ENCODE results near the gene MRPS26.
"Not testable (repeated sequence)": the region's sequence is repeated elsewhere in the genome, so short reads cannot be mapped to it uniquely, and the experiment has no call there.

The MRPS26 gene

GRCh38 chr20:3014662-3015061 lies 31.2 kb upstream of the MRPS26 start:
- Histone ChIP-seq H3K4me1 (ENCODE audit: low read depth, poor library complexity, severe bottlenecking) (peaks cover 4% of the 10 kb centered on the region), H3K27me3 (ENCODE audit: insufficient read depth, low read depth) (no peaks in the 10 kb centered on the region), H3K27ac (no peak overlapping the region), H3K36me3 (ENCODE audit: insufficient read depth) (no peaks in the 10 kb centered on the region), H3K9ac (no peak overlapping the region), H3K79me2 (ENCODE audit: insufficient read depth, low read depth) (no peaks in the 10 kb centered on the region), H2AFZ (ENCODE audit: low read depth) (no peak overlapping the region), H4K20me1 (ENCODE audit: insufficient read depth) (no peaks in the 10 kb centered on the region), H3K4me2 (no peak overlapping the region), H3K4me3 (IDR thresholded peaks at IDR 0.05; ENCODE audit: insufficient read depth, low read depth, low read length) (no peak overlapping the region)
- TF ChIP-seq CTCF (conservative IDR thresholded peaks at IDR 0.05; ENCODE audit: low read depth, low read length): no peak

GRCh38 chr20:3015302-3015701 lies 30.6 kb upstream of the MRPS26 start:
- not testable (repeated sequence) for H2AFZ ChIP-seq (ENCODE audit: low read depth); H3K36me3 ChIP-seq (ENCODE audit: insufficient read depth); H3K4me2 ChIP-seq; H3K9ac ChIP-seq; H3K79me2 ChIP-seq (ENCODE audit: insufficient read depth, low read depth); H4K20me1 ChIP-seq (ENCODE audit: insufficient read depth); H3K27ac ChIP-seq; H3K27me3 ChIP-seq (ENCODE audit: insufficient read depth, low read depth); H3K4me1 ChIP-seq (ENCODE audit: low read depth, poor library complexity, severe bottlenecking); H3K4me3 ChIP-seq (IDR thresholded peaks at IDR 0.05; ENCODE audit: insufficient read depth, low read depth, low read length)

- no peaks in the 10 kb centered on the region for H3K4me1 ChIP-seq (ENCODE audit: low read depth, poor library complexity, severe bottlenecking)
- no peaks in the 10 kb centered on the region for H4K20me1 ChIP-seq (ENCODE audit: insufficient read depth)
- no peak overlapping the region for H3K4me3 ChIP-seq (IDR thresholded peaks at IDR 0.05; ENCODE audit: insufficient read depth, low read depth, low read length)
- no peak overlapping the region for H3K4me2 ChIP-seq
- H3K36me3 ChIP-seq (ENCODE audit: insufficient read depth): no peaks in the 10 kb centered on the region
- H3K27me3 ChIP-seq (ENCODE audit: insufficient read depth, low read depth): no peaks in the 10 kb centered on the region
- H2AFZ ChIP-seq (ENCODE audit: low read depth): no peak overlapping the region
- no peak overlapping the region for H3K27ac ChIP-seq
- H3K9ac ChIP-seq: no peak overlapping the region
- TF ChIP-seq CTCF (conservative IDR thresholded peaks at IDR 0.05; ENCODE audit: low read depth, low read length): no peak
- no peaks in the 10 kb centered on the region for H3K79me2 ChIP-seq (ENCODE audit: insufficient read depth, low read depth)
Measured at GRCh38 chr20:3021327-3021726, 24.5 kb upstream of the MRPS26 start.

- Histone ChIP-seq H2AFZ (ENCODE audit: low read depth) (no peak overlapping the region), H3K4me2 (no peak overlapping the region), H4K20me1 (ENCODE audit: insufficient read depth) (no peaks in the 10 kb centered on the region), H3K4me1 (ENCODE audit: low read depth, poor library complexity, severe bottlenecking) (no peaks in the 10 kb centered on the region), H3K27me3 (ENCODE audit: insufficient read depth, low read depth) (no peaks in the 10 kb centered on the region), H3K4me3 (IDR thresholded peaks at IDR 0.05; ENCODE audit: insufficient read depth, low read depth, low read length) (no peak overlapping the region), H3K9ac (no peak overlapping the region), H3K36me3 (ENCODE audit: insufficient read depth) (no peaks in the 10 kb centered on the region), H3K79me2 (ENCODE audit: insufficient read depth, low read depth) (no peaks in the 10 kb centered on the region), H3K27ac (no peak overlapping the region)
- no peak for TF ChIP-seq CTCF (conservative IDR thresholded peaks at IDR 0.05; ENCODE audit: low read depth, low read length)
Measured at GRCh38 chr20:3021777-3022176, 24.1 kb upstream of the MRPS26 start.

GRCh38 chr20:3022559-3023490 lies 23.0 kb upstream of the MRPS26 start:
- not testable (repeated sequence) for H3K4me2 ChIP-seq; H3K79me2 ChIP-seq (ENCODE audit: insufficient read depth, low read depth); H3K36me3 ChIP-seq (ENCODE audit: insufficient read depth); H3K9ac ChIP-seq; H3K27ac ChIP-seq; H3K4me1 ChIP-seq (ENCODE audit: low read depth, poor library complexity, severe bottlenecking); H2AFZ ChIP-seq (ENCODE audit: low read depth); H3K27me3 ChIP-seq (ENCODE audit: insufficient read depth, low read depth); H3K4me3 ChIP-seq (IDR thresholded peaks at IDR 0.05; ENCODE audit: insufficient read depth, low read depth, low read length); H4K20me1 ChIP-seq (ENCODE audit: insufficient read depth)
